Aorta (tissue), 5 donors: ENCODE measurements around the gene ZBTB8A. TPM values are rescaled to one million over a fixed set of nuclear protein-coding genes. Genes with fewer than 3 reads are reported as not detected.
A peak's percentile ranks its signal among the peaks of the same experiment; 100 is the strongest.

Experiments used
- ATAC-seq: fragments of 200-7000 bp; cut with Tn5 transposase; one replicate; pipeline ENCODE4 v1.9.1; 2022; ENCODE audit warnings: moderate library complexity; ENCODE audit not compliant: low FRiP score
- DNase-seq, 2 donors: peaks; one replicate each; pipeline ENCODE4 v3.0.0-alpha.2; 2020
- H3K27ac ChIP-seq, 2 donors: one replicate each; pipeline ENCODE4 v1.5.1; 2013; ENCODE audit warnings: low read length in 2 of 2, mild to moderate bottlenecking in 2 of 2, moderate library complexity in 2 of 2, control low read depth in 1 of 2, inconsistent platforms in 1 of 2, low read depth in 1 of 2
- H3K27me3 ChIP-seq, 2 donors: one replicate each; pipeline ENCODE4 v1.6.1; 2013; ENCODE audit warnings: control low read depth in 1 of 2, low read length in 1 of 2, mild to moderate bottlenecking in 1 of 2, moderate library complexity in 1 of 2; ENCODE audit not compliant: insufficient read depth in 2 of 2, control insufficient read depth in 1 of 2
- H3K36me3 ChIP-seq, 2 donors: one replicate each; pipeline ENCODE4 v1.6.1; 2013; ENCODE audit warnings: control low read depth in 1 of 2, low read length in 1 of 2, mild to moderate bottlenecking in 1 of 2; ENCODE audit not compliant: insufficient read depth in 2 of 2, control insufficient read depth in 1 of 2
- H3K4me1 ChIP-seq, 2 donors: one replicate each; pipeline ENCODE4 v1.6.1; 2013; ENCODE audit warnings: low read length in 2 of 2, control low read depth in 1 of 2, mild to moderate bottlenecking in 1 of 2, moderate library complexity in 1 of 2; ENCODE audit not compliant: insufficient read depth in 2 of 2, control insufficient read depth in 1 of 2
- H3K4me3 ChIP-seq, 2 donors: one replicate each; pipeline ENCODE4 v1.5.1; 2013; ENCODE audit warnings: low read length in 2 of 2, control low read depth in 1 of 2, mild to moderate bottlenecking in 1 of 2
- H3K9me3 ChIP-seq: one replicate; pipeline ENCODE4 v1.6.1; 2013; ENCODE audit warnings: mild to moderate bottlenecking, low read length; ENCODE audit not compliant: control insufficient read depth
- WGBS, 2 donors: extraction: QIAGEN DNeasy Blood & Tissue Kit; methylation state at CpG; one replicate each; pipeline ENCODE4 v1.1.7; 2013; 5-methylcytosine and 5-hydroxymethylcytosine counted together
- intact Hi-C, 2 donors: fragments of 100-400 bp; cut with DNase I; formaldehyde crosslinking; loops; one replicate each; pipeline versions ENCODE4 v1.14.2 to v1.15.0; 2022
- long read RNA-seq, 2 donors: library from polyadenylated mRNA; unstranded; transcript quantifications; one replicate each; pipeline ENCODE4 v2.0.0, GENCODE V29; 2020 to 2021
- polyA plus RNA-seq, 2 donors: library from polyadenylated mRNA; stranded (reverse); fragments of 200-250 nt; gene quantifications; one replicate each; pipeline ENCODE4 v1.2.3, GENCODE V29; 2013
- total RNA-seq, 2 donors: library from RNA; stranded (reverse); fragmentation: NEBNext Ultra II Directional; extraction: Animal tissue kit (Norgen Biotek cat#: 25700); gene quantifications; one replicate each; pipeline ENCODE4 v1.2.1, GENCODE V29; 2021
- donor health status: healthy with polysubstance abuse.
- donor health status: Bipolar disorder and iron deficiency.
- donor health status: DM: no; HTN: no; CAD: no.
- donor health status: DM: no; HTN: no; CAD: no.
- donor health status: DM: yes; HTN: yes; CAD: no.

Gene ZBTB8A
- total RNA-seq = 10 to 100 TPM in 1 of 2 donors, 1 to 10 TPM in 1; 7.6 to 10.4 TPM
- 1 to 10 TPM; 1.9 to 3.0 TPM for polyA plus RNA-seq
- long read RNA-seq, donor 1, full-length matches to known transcripts = 17 of 21 reads
- long read RNA-seq, donor 1, partial matches to known transcripts = 1 of 21 reads
- long read RNA-seq, donor 1, other reads (novel, unspliced or antisense) = 3 of 21 reads
- long read RNA-seq, donor 2, full-length matches to known transcripts = 1 of 6 reads
- long read RNA-seq, donor 2, partial matches to known transcripts = 1 of 6 reads
- long read RNA-seq, donor 2, other reads (novel, unspliced or antisense) = 4 of 6 reads

GRCh38 chr1:32538887-32539583 is at the start of gene ZBTB8A:
ZBTB8A (plus strand) TSS chr1:32539427; CDS start chr1:32592932, 53,505 bp downstream.
- Histone ChIP-seq H3K36me3 (no peaks in the 10 kb centered on the region), H3K4me3 (peak within 1 kb of the TSS; percentile 92 to 99), H3K4me1 (no peaks in the 10 kb centered on the region), H3K27ac (peak within 1 kb of the TSS; percentile 75 to 89), H3K9me3 (no peaks in the 10 kb centered on the region), H3K27me3 (no peaks in the 10 kb centered on the region)
- ATAC-seq (peak; percentile 48), DNase-seq (peak; percentile 49 to 77)
- WGBS, 2 donors = 0% methylated on average over 33 of the region's 33 CpGs
- intact Hi-C loops = no loop called here

DNA sequence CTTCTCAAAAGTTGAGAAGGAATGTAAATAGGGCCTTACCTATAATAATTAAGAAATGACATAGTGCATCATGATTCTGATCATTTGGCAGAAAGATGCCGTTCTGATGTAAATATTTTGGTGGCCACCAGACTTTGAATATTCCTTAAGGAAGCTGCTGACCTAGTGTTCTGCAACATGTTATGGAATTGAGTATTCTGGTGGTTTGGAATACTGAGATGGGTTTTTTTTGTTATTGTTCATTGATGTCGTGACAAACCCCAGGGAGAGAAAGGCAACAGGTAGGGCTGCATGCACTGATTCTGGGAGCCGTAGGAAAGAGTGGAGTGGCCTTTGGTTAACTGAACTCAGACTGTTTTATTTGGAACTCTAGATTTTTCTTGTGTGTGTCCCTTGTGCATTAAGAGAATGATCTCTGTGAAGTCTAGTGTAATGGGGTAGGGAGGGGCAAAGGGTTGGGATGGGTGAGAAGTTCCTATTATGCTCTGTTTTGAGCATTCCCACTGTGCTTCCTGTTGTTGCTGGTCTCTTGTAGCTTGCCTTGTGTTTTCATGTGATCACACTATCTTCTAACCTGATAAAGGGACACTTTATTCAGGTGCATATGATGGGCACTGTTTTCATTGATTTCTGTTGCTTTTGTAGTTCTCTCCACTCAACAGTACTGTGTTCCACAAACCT is 49.3 kb upstream of the ZBTB8A start:
- Histone ChIP-seq H3K4me3 (no peak overlapping the region), H3K9me3 (no peaks in the 10 kb centered on the region), H3K36me3 (no peaks in the 10 kb centered on the region), H3K4me1 (no peaks in the 10 kb centered on the region), H3K27me3 (no peaks in the 10 kb centered on the region), H3K27ac (no peak overlapping the region)
- no peak for ATAC-seq
- DNase-seq = no peak
- WGBS, 2 donors = 56 to 72% methylated on average over 3 of the region's 3 CpGs
- intact Hi-C loops = no loop called here

- intact Hi-C loops = no loop called here
- Histone ChIP-seq H3K4me3 (no peak overlapping the region), H3K27ac (no peak overlapping the region), H3K27me3 (no peaks in the 10 kb centered on the region), H3K36me3 (no peaks in the 10 kb centered on the region), H3K4me1 (no peaks in the 10 kb centered on the region), H3K9me3 (no peaks in the 10 kb centered on the region)
- ATAC-seq (no peak), DNase-seq (no peak)
- 95 to 98% methylated on average over 2 of the region's 2 CpGs for WGBS, 2 donors
These were observed 47.8 kb upstream of the ZBTB8A start for GRCh38 chr1:32491386-32491785.

DNA sequence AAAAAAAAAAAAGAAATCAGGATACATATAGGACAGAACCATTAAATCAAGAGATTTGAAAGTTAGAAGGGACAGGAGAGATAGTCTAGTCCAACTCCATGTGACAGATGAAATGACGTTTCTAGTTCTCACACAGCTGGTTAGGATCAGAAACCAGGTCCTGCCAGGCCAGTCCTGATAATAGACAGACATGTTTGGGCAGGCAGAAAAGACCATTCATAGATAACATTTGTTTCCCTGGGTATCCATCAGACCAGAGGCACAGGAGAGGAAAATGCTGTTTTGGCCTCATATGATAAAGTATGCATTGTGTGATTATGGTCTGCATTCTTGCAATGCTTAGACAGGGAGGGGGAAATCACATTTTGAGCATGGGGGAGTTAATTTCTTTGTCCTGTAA is 45.0 kb upstream of the ZBTB8A start:
- ATAC-seq = no peak
- intact Hi-C loops = no loop called here
- no peak overlapping the region for H3K27ac ChIP-seq
- no peaks in the 10 kb centered on the region for H3K4me1 ChIP-seq
- no peaks in the 10 kb centered on the region for H3K9me3 ChIP-seq
- 33% methylated on average over 1 of the region's 1 CpG for WGBS, 2 donors
- H3K4me3 ChIP-seq = no peak overlapping the region
- no peaks in the 10 kb centered on the region for H3K27me3 ChIP-seq
- no peaks in the 10 kb centered on the region for H3K36me3 ChIP-seq
- DNase-seq = no peak

GRCh38 chr1:32494711-32495337 is 44.4 kb upstream of the ZBTB8A start:
- H3K9me3 ChIP-seq = no peaks in the 10 kb centered on the region
- intact Hi-C loops = no loop called here
- no peak for ATAC-seq
- 64 to 68% methylated on average over 7 of the region's 7 CpGs for WGBS, 2 donors
- H3K4me1 ChIP-seq = no peaks in the 10 kb centered on the region
- DNase-seq = no peak
- no peak overlapping the region for H3K27ac ChIP-seq
- no peaks in the 10 kb centered on the region for H3K27me3 ChIP-seq
- H3K36me3 ChIP-seq = no peaks in the 10 kb centered on the region
- no peak overlapping the region for H3K4me3 ChIP-seq

DNA sequence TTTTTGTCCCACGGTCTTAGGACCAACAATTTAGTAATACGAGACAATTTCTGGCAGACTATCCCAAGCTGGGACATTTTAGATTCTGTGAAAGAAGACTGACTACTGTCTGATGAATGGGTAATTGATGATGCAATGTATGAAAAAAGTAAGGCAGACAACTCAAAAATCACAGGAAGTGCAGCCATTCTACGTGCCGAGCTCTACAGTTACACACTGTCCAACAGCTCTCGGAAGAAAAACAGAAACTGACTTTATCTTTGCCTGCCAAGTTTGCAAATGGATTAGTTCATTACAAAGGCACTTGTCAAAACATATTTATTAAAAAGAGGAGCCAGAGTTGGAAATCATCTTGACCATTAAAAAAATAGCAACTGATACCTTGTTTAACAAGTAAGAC is 43.1 kb upstream of the ZBTB8A start:
- Histone ChIP-seq H3K27ac (no peak overlapping the region), H3K27me3 (no peaks in the 10 kb centered on the region), H3K4me1 (no peaks in the 10 kb centered on the region), H3K36me3 (no peaks in the 10 kb centered on the region), H3K9me3 (no peaks in the 10 kb centered on the region), H3K4me3 (no peak overlapping the region)
- WGBS, 2 donors = 7 to 9% methylated on average over 5 of the region's 5 CpGs
- DNase-seq (no peak), ATAC-seq (no peak)
- intact Hi-C loops = no loop called here

DNA sequence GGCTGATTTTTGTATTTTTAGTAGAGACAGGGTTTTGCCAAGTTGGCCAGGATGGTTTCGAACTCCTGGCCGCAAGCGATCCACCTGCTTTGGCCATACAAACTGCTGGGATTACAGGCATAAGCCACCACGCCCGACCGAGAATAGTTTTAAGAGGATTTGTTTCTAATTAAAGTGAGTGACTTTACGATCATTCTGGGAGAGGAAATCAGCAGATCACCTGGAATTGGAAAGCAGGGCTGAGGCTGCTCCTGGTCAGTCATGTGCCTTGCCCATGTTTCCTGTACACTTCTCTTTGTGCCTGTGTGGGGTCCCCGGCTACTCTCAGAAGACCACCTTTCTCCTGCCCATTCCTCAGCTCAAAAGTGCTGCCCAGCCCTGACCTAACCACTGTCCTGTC is 40.5 kb upstream of the ZBTB8A start:
- Histone ChIP-seq H3K27me3 (no peaks in the 10 kb centered on the region), H3K9me3 (no peaks in the 10 kb centered on the region), H3K36me3 (no peaks in the 10 kb centered on the region), H3K4me1 (no peaks in the 10 kb centered on the region), H3K4me3 (no peak overlapping the region), H3K27ac (no peak overlapping the region)
- intact Hi-C loops = no loop called here
- no peak for DNase-seq
- WGBS, 2 donors = 94 to 97% methylated on average over 8 of the region's 8 CpGs
- no peak for ATAC-seq

- H3K4me3 ChIP-seq = peak overlapping the region; percentile 87 to 97
- H3K4me1 ChIP-seq = no peaks in the 10 kb centered on the region
- no peaks in the 10 kb centered on the region for H3K9me3 ChIP-seq
- peak overlapping the region; percentile 90 to 95 for H3K27ac ChIP-seq
- no peaks in the 10 kb centered on the region for H3K36me3 ChIP-seq
- H3K27me3 ChIP-seq = no peaks in the 10 kb centered on the region
- peak; percentile 85 for ATAC-seq
- intact Hi-C loops = no loop called here
- WGBS, 2 donors = 1 to 2% methylated on average over 35 to 99 of the region's 99 CpGs
- DNase-seq = peak; percentile 77 to 89
These were observed 38.6 kb upstream of the ZBTB8A start for GRCh38 chr1:32500387-32501209.
